Measurements from ENCODE around the gene TMEM238L. TPM values are rescaled to one million over a fixed set of nuclear protein-coding genes. Genes with fewer than 3 reads are reported as not detected.

TMEM238L gene
- total and polyA plus RNA-seq, 2 of the 13 experiments (the other 11 are each of a cell fraction or from before 2014, with no cell fraction given): not detected

DNA sequence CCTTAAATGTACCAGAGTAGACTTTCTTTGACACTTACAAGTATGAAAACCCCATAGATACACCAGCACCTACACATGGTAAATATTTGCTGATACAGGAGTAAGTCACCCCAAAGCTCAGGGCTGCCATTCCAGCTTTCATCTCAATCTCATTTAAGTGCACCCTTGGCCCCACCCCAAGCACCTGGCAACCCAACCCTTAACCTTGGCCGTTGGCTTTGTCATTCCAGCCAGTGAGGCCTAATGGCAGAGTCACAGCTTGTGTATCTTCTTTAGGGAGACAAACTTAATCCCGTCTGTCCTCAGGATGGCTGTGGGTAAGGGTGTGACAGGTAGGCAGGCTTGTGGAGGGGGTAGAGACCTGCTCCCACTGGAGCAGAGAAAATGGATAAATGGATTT, 42.6 kb downstream of the TMEM238L start:
- no peak for ATAC-seq
- in situ Hi-C loops (cut with HindIII; ENCODE audit: extremely low pct_ligation_motif_present, low pct_unique_long_range_greater_than_20kb): no loop called here

DNA sequence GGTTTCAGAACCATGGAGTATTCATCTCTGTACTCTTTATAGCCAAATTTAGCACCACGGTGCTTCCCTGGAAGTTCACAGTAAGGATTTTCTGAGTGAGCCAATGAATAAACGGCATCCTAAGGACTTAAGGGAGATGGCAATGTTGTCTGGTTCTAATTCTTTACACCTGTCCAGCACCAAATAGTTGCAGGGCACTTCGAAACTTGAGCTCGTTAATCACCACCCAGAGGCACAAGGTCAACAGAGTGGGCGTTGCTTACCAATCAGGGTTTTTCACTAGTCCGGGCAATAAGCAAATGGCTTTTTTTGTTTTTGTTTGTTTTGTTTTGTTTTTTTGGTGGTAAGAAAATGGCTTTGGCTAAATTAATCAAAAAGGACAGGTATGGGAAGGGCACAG, 45.8 kb downstream of the TMEM238L start:
- DNase-seq (ENCODE audit: low spot score) (no peak), ATAC-seq (peak; percentile 13; the same call in 1 of the 3 replicates), FAIRE-seq (no peak)
- TF ChIP-seq, protein P1, sequence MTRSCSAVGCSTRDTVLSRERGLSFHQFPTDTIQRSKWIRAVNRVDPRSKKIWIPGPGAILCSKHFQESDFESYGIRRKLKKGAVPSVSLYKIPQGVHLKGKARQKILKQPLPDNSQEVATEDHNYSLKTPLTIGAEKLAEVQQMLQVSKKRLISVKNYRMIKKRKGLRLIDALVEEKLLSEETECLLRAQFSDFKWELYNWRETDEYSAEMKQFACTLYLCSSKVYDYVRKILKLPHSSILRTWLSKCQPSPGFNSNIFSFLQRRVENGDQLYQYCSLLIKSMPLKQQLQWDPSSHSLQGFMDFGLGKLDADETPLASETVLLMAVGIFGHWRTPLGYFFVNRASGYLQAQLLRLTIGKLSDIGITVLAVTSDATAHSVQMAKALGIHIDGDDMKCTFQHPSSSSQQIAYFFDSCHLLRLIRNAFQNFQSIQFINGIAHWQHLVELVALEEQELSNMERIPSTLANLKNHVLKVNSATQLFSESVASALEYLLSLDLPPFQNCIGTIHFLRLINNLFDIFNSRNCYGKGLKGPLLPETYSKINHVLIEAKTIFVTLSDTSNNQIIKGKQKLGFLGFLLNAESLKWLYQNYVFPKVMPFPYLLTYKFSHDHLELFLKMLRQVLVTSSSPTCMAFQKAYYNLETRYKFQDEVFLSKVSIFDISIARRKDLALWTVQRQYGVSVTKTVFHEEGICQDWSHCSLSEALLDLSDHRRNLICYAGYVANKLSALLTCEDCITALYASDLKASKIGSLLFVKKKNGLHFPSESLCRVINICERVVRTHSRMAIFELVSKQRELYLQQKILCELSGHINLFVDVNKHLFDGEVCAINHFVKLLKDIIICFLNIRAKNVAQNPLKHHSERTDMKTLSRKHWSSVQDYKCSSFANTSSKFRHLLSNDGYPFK (CRISPR knock-in tag; IDR thresholded peaks at IDR 0.05; ENCODE audit: borderline replicate concordance): no peak
- TF ChIP-seq HNF4A (CRISPR knock-in tag; IDR thresholded peaks at IDR 0.05) (no peak), HOXA5 (CRISPR knock-in tag; IDR thresholded peaks at IDR 0.05) (no peak), MAFK (conservative IDR thresholded peaks at IDR 0.05 in 1 of 2, IDR thresholded peaks at IDR 0.05 in 1 of 2; ENCODE audit: low read length in 2 of 2) (no peak), ZMYM2 (CRISPR knock-in tag; IDR thresholded peaks at IDR 0.05) (no peak), PHF5A (CRISPR knock-in tag; IDR thresholded peaks at IDR 0.05; ENCODE audit: low read depth, unreplicated experiment) (no peak)
- H3K4me2 ChIP-seq (ENCODE audit: low read depth, low read length): no peak overlapping the region
- H3K9me3 ChIP-seq (ENCODE audit: low read length): no peaks in the 10 kb centered on the region
- ChIA-PET POLR2A (no interaction called here), CTCF (ENCODE audit: low intra/inter-chr PET ratio, low total read pairs) (no interaction called here)
- in situ Hi-C loops (cut with HindIII; ENCODE audit: extremely low pct_ligation_motif_present, low pct_unique_long_range_greater_than_20kb): no loop called here
- no peak overlapping the region for H3K4me3 ChIP-seq (replicated peaks in 1 of 3; ENCODE audit: insufficient read depth in 1 of 3, low read depth in 2 of 3, low read length in 3 of 3)
- WGBS (ENCODE audit: low lambda C conversion rate): 5% methylated on average over 6 of the region's 6 CpGs
- no peak overlapping the region for H3K9ac ChIP-seq (ENCODE audit: insufficient read depth, low read depth, low read length)
- BruUV-seq (replicated peaks): no TSS peak
- H3K36me3 ChIP-seq (replicated peaks in 1 of 2; ENCODE audit: control insufficient read depth in 1 of 2, insufficient read depth in 2 of 2, low read length in 2 of 2): no peaks in the 10 kb centered on the region
- H3K27ac ChIP-seq (ENCODE audit: extremely low read length, insufficient read depth, low read length): no peak overlapping the region
- H3K27me3 ChIP-seq (ENCODE audit: control insufficient read depth in 1 of 2, insufficient read depth in 2 of 2, low read length in 2 of 2): peaks cover 0 to 3% of the 10 kb centered on the region in 2 experiments; a peak in 1 of 5 replicates
- H2AFZ ChIP-seq (ENCODE audit: low read length): no peak overlapping the region
- intact Hi-C loops (cut with micrococcal nuclease; ENCODE audit: unreplicated experiment): loop anchor here (5.0 kb wide), 1 partner anchor 89 kb away; no protein-coding TSS in a partner anchor
- no peaks in the 10 kb centered on the region for H4K20me1 ChIP-seq (ENCODE audit: insufficient read depth, low read length)
- no peaks in the 10 kb centered on the region for H3K79me2 ChIP-seq (ENCODE audit: insufficient read depth, low read length)
- H3K4me1 ChIP-seq (ENCODE audit: insufficient read depth, low read length): peaks cover 31% of the 10 kb centered on the region

More for the DNA sequence above, 42.6 kb downstream of the TMEM238L start:
- no peaks in the 10 kb centered on the region for H3K36me3 ChIP-seq (replicated peaks in 1 of 2; ENCODE audit: control insufficient read depth in 1 of 2, insufficient read depth in 2 of 2, low read length in 2 of 2)
- DNase-seq (ENCODE audit: low spot score) (no peak), FAIRE-seq (no peak)
- BruUV-seq (replicated peaks): no TSS peak
- ChIA-PET POLR2A (no interaction called here), CTCF (ENCODE audit: low intra/inter-chr PET ratio, low total read pairs) (no interaction called here)
- no peaks in the 10 kb centered on the region for H3K79me2 ChIP-seq (ENCODE audit: insufficient read depth, low read length)
- H3K27me3 ChIP-seq (ENCODE audit: control insufficient read depth in 1 of 2, insufficient read depth in 2 of 2, low read length in 2 of 2): no peaks in the 10 kb centered on the region; a peak in 1 of 5 replicates
- no peak overlapping the region for H3K4me3 ChIP-seq (replicated peaks in 1 of 3; ENCODE audit: insufficient read depth in 1 of 3, low read depth in 2 of 3, low read length in 3 of 3)
- H3K27ac ChIP-seq (ENCODE audit: extremely low read length, insufficient read depth, low read length): no peak overlapping the region
- 5% methylated on average over 2 of the region's 2 CpGs for WGBS (ENCODE audit: low lambda C conversion rate)
- no peak overlapping the region for H3K9ac ChIP-seq (ENCODE audit: insufficient read depth, low read depth, low read length)
- H2AFZ ChIP-seq (ENCODE audit: low read length): no peak overlapping the region
- H3K4me1 ChIP-seq (ENCODE audit: insufficient read depth, low read length): peaks cover 24% of the 10 kb centered on the region
- no peaks in the 10 kb centered on the region for H4K20me1 ChIP-seq (ENCODE audit: insufficient read depth, low read length)
- no peaks in the 10 kb centered on the region for H3K9me3 ChIP-seq (ENCODE audit: low read length)
- intact Hi-C loops (cut with micrococcal nuclease; ENCODE audit: unreplicated experiment): no loop called here
- H3K4me2 ChIP-seq (ENCODE audit: low read depth, low read length): no peak overlapping the region
- TF ChIP-seq, protein P2, sequence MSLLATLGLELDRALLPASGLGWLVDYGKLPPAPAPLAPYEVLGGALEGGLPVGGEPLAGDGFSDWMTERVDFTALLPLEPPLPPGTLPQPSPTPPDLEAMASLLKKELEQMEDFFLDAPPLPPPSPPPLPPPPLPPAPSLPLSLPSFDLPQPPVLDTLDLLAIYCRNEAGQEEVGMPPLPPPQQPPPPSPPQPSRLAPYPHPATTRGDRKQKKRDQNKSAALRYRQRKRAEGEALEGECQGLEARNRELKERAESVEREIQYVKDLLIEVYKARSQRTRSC (CRISPR knock-in tag; IDR thresholded peaks at IDR 0.05; ENCODE audit: low read depth): no peak
- TF ChIP-seq RFXAP (CRISPR knock-in tag; IDR thresholded peaks at IDR 0.05; ENCODE audit: borderline replicate concordance) (no peak), ZFP36L1 (CRISPR knock-in tag; IDR thresholded peaks at IDR 0.05) (no peak), MAFF (IDR thresholded peaks at IDR 0.05; ENCODE audit: low read depth, low read length) (0 out of 2 replicates have a peak, but pooled peaks have one; percentile 16), ZSCAN30 (CRISPR knock-in tag; IDR thresholded peaks at IDR 0.05) (no peak), MAFK (conservative IDR thresholded peaks at IDR 0.05 in 1 of 2, IDR thresholded peaks at IDR 0.05 in 1 of 2; ENCODE audit: low read length in 2 of 2) (peak; percentile 40 to 45; a peak in 3 of 4 replicates)
- TF ChIP-seq, protein P3, sequence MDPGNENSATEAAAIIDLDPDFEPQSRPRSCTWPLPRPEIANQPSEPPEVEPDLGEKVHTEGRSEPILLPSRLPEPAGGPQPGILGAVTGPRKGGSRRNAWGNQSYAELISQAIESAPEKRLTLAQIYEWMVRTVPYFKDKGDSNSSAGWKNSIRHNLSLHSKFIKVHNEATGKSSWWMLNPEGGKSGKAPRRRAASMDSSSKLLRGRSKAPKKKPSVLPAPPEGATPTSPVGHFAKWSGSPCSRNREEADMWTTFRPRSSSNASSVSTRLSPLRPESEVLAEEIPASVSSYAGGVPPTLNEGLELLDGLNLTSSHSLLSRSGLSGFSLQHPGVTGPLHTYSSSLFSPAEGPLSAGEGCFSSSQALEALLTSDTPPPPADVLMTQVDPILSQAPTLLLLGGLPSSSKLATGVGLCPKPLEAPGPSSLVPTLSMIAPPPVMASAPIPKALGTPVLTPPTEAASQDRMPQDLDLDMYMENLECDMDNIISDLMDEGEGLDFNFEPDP (CRISPR knock-in tag; conservative IDR thresholded peaks at IDR 0.05): no peak
